Subcutaneous adipose tissue (tissue), 4 donors: ENCODE results near the gene PAQR5. TPM values are rescaled to one million over a fixed set of nuclear protein-coding genes. Genes with fewer than 3 reads are reported as not detected.

Source experiments
- total RNA-seq, 4 donors: library from RNA; depleted of rRNA; stranded (reverse); fragments of >200 nt; gene quantifications; one replicate each; pipeline ENCODE4 v1.1.0, GENCODE V29; 2016
- TF ChIP-seq, protein P1 (sequence below): fragments of 450-650 bp; IDR thresholded peaks from one replicate; pipeline ENCODE4 v1.5.1; 2016; ENCODE audit warnings: low read depth, mild to moderate bottlenecking, control low read depth, antibody characterized with exemption, moderate library complexity

The PAQR5 gene
- total RNA-seq, 4 donors from 2014 or later = 0.38 to 23.5 (median 2.2) TPM

DNA sequence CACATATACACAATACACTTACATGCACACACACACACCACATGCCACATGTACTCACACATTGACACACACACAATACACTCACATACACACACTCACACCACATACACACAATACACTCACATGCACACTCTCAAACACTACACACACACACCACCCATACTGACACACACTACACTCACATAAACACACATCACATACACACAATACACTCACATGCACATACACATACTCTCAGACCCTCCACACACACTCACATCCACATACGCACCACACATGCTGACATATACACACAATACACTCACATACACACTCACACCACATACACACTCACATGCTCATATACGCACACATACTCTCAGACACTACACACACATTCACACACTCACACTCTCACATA lies 87.1 kb downstream of the PAQR5 start:
- TF ChIP-seq, protein P1, sequence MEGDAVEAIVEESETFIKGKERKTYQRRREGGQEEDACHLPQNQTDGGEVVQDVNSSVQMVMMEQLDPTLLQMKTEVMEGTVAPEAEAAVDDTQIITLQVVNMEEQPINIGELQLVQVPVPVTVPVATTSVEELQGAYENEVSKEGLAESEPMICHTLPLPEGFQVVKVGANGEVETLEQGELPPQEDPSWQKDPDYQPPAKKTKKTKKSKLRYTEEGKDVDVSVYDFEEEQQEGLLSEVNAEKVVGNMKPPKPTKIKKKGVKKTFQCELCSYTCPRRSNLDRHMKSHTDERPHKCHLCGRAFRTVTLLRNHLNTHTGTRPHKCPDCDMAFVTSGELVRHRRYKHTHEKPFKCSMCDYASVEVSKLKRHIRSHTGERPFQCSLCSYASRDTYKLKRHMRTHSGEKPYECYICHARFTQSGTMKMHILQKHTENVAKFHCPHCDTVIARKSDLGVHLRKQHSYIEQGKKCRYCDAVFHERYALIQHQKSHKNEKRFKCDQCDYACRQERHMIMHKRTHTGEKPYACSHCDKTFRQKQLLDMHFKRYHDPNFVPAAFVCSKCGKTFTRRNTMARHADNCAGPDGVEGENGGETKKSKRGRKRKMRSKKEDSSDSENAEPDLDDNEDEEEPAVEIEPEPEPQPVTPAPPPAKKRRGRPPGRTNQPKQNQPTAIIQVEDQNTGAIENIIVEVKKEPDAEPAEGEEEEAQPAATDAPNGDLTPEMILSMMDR = no peak

DNA sequence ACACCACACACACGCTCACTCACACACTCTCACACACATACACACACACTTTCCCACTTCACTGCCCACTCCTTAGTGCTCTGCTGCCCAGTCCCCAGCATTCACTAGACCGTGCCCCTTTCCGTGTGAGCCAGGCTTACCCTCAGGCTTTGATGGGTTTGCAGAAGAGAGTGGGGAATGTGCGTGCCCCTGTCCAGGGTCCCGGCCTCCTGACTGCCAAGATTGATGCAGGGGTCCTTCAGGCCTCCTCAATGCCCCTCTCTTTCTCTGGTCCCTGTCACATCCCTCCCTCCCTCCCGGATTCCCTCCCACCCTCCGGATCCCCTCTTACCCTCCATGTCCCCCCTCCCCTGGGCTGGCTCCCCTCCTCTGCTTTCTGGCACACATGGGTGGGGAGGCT lies 87.6 kb downstream of the PAQR5 start:
- TF ChIP-seq, protein P1 = no peak

DNA sequence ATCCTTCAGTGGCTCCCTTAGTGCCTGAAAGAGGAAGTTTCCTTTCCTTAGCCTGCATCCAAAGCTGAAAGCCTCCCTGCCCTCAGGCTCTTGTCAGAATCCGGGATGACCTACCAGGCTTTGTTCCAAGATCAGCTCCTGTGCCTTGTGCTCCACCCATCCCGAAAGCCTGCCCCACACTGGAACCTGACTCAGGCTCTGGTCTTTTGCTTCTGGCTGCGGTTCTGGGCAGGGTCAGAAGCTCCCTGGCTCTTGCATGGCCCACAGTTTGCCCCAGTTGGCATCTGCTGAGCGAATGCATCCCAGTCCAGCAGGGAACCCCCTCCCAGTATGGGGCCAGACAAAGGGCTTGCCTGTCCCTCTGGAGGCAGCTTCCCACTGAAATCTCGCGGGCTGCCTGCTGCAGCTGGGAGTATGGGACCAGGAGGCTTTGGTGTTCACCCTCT lies 89.6 kb downstream of the PAQR5 start:
- TF ChIP-seq, protein P1 = no peak

DNA sequence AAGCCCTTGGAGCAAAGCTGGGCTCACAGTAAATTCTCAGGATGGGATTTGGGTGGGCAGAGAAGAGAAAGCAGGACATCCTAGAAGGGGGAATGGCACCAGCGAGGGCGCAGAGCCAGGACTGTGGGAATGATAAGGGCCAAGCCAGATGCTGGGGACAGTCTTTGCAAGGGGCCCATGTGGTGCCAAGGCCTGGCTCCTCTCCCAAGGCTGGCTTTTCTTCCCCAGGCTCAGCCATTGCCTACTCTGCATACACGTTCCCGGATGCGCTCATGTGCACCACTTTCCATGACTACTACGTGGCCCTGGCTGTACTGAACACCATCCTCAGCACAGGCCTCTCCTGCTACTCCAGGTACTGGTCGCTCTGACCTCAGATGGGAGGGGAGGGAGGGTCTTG lies 90.7 kb downstream of the PAQR5 start:
- TF ChIP-seq, protein P1 = no peak

DNA sequence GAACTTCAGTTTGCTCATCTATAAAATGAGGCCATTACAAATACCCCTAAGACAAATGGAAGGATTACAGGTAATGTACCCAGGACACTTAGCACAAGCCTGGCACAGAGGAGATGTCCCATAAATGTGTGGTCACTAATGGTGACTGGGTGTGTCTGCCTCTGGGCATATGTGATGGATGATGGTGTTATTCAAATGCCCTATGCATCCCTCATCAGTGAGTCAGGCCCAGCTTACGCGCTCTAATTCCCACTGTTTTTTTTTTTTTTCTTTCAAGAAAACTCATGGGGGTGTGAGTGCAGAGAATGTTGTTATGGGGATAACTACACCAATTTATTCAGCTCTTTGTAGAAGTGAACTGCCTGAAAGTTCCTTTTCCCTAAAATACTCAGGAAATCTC lies 91.9 kb downstream of the PAQR5 start:
- TF ChIP-seq, protein P1 = no peak

DNA sequence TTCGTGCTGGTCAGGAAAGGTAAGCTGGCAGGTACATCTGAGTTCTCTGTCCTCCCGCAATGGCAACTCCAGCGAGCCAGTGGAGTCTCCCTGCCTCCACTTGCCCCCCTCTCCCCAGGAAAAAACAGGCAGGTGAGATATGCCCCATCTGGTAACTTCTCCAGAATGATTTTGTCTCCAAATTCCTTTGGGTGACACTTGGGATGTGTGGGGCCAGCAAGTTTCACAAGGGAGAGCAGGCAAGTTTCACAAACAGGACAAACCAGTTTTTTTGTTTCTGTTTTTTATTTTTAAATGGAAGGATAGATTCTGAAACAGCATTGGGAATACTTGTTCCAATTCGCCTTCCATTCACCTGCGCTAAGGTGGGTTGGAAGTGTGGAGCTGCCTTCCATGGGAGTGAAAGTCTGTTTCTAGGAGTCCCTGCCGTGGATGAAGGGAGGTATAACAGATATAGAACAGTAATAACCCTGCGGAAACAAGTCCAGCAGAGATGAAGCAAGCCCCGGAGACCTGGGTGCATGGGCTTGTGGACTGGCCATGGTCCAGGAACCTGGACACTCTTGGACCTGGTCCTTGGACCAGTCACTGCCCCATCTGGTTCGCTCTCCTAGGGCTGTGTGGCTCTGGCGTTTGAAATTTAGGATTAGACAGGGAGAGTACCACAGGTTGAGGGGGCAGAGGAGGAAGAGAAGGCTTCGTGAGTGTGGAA lies 92.5 kb downstream of the PAQR5 start:
- TF ChIP-seq, protein P1 = no peak

DNA sequence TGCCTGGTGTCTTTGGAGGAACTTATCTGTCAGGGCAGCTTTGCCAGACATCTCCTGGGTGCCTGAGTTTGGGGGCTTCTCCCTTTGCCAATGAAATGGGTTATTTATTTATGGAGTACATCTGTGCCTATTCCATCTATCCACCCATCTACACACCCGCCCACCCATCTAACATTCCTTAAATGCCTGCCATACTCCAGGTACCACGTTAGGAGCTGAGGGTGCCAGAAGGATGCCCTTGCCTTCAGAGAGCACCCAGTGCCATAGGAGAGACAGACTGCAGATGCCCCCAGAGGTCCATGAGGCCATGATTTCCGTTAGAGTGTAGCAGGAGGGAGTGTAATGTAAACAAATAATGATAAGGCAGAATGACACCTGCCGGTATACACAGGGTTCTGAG lies 93.6 kb downstream of the PAQR5 start:
- TF ChIP-seq, protein P1 = no peak
